KMS-11 (cell line): Measurements from ENCODE around the gene TMEM94.
"Not testable (repeated sequence)": the region's sequence is repeated elsewhere in the genome, so short reads cannot be mapped to it uniquely, and the experiment has no call there.

Experiments
- H2AFZ ChIP-seq: fragments of 200-600 bp; sonication (generic); 2 replicates; pipeline ENCODE4 v1.6.1; 2016; ENCODE audit warnings: antibody characterized with exemption, mixed run types, low read depth
- H3K27ac ChIP-seq: fragments of 200-600 bp; sonication (generic); 2 replicates; pipeline ENCODE4 v1.6.1; 2016; ENCODE audit warnings: mild to moderate bottlenecking, mixed run types
- H3K27me3 ChIP-seq: fragments of 200-600 bp; sonication (generic); 2 replicates; pipeline ENCODE4 v1.6.1; 2017; ENCODE audit warnings: mild to moderate bottlenecking, low read depth, mixed run types, moderate library complexity; ENCODE audit not compliant: insufficient read depth
- H3K36me3 ChIP-seq: fragments of 200-600 bp; sonication (generic); 2 replicates; pipeline ENCODE4 v1.6.1; 2017; ENCODE audit warnings: mild to moderate bottlenecking, mixed run types; ENCODE audit not compliant: insufficient read depth
- H3K4me1 ChIP-seq: fragments of 200-600 bp; sonication (generic); 2 replicates; pipeline ENCODE4 v1.6.1; 2016; ENCODE audit warnings: mild to moderate bottlenecking, low read depth, mixed run types; ENCODE audit not compliant: poor library complexity, severe bottlenecking
- H3K4me2 ChIP-seq: fragments of 200-600 bp; sonication (generic); 2 replicates; pipeline ENCODE4 v1.7.0; 2016; ENCODE audit warnings: mild to moderate bottlenecking, mixed run types
- H3K4me3 ChIP-seq: fragments of 200-600 bp; sonication (generic); IDR thresholded peaks from 2 replicates; pipeline ENCODE4 v1.6.1; 2017; ENCODE audit warnings: low read depth, low read length, mixed read lengths; ENCODE audit not compliant: insufficient read depth
- H3K79me2 ChIP-seq: fragments of 200-600 bp; sonication (generic); 2 replicates; pipeline ENCODE4 v1.6.1; 2016; ENCODE audit warnings: low read depth, mixed run types; ENCODE audit not compliant: insufficient read depth
- H3K9ac ChIP-seq: fragments of 200-600 bp; sonication (generic); 2 replicates; pipeline ENCODE4 v1.6.1; 2016; ENCODE audit warnings: mild to moderate bottlenecking, mixed run types
- H4K20me1 ChIP-seq: fragments of 200-600 bp; sonication (generic); 2 replicates; pipeline ENCODE4 v1.6.1; 2016; ENCODE audit warnings: mild to moderate bottlenecking, mixed run types; ENCODE audit not compliant: insufficient read depth
- CTCF ChIP-seq: fragments of 200-600 bp; sonication (generic); conservative IDR thresholded peaks from 2 replicates; pipeline ENCODE4 v1.6.1; 2017; ENCODE audit warnings: low read depth, mild to moderate bottlenecking, antibody characterized with exemption, low read length, moderate library complexity, mixed read lengths

TMEM94 gene

GRCh38 chr17:75518983-75519537 lies 62.6 kb downstream of the TMEM94 start:
- H3K36me3 ChIP-seq = no peaks in the 10 kb centered on the region
- no peak overlapping the region for H3K4me3 ChIP-seq
- no peak overlapping the region for H3K4me2 ChIP-seq
- 0 out of 2 replicates have a peak, but pooled peaks have one; percentile 8 for TF ChIP-seq CTCF
- H3K27me3 ChIP-seq = no peaks in the 10 kb centered on the region
- no peaks in the 10 kb centered on the region for H3K79me2 ChIP-seq
- no peak overlapping the region for H2AFZ ChIP-seq
- peaks cover 20% of the 10 kb centered on the region for H3K4me1 ChIP-seq
- no peak overlapping the region for H3K27ac ChIP-seq
- no peaks in the 10 kb centered on the region for H4K20me1 ChIP-seq
- H3K9ac ChIP-seq = no peak overlapping the region

DNA sequence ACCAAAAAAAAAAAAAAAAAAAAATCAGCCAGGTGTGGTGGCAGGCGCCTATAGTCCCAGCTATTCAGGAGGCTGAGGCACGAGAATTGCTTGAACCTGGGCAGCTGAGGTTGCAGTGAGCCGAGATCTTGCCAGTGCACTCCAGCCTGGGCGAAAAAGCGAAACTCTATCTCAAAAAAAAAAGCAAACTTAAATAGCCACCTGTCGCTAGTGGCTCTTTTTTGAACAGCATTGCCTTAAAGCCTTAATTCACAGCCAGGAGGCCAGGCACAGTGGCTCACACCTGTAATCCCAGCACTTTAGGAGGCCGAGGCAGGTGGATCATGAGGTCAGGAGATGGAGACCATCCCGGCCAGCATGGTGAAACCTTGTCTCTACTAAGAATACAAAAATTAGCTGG lies 64.0 kb downstream of the TMEM94 start:
- not testable (repeated sequence) for H3K4me3 ChIP-seq, H2AFZ ChIP-seq, H3K27me3 ChIP-seq, H3K9ac ChIP-seq, H3K27ac ChIP-seq, H4K20me1 ChIP-seq, H3K4me2 ChIP-seq, H3K36me3 ChIP-seq, H3K79me2 ChIP-seq
- H3K4me1 ChIP-seq = peaks cover 23% of the 10 kb centered on the region

DNA sequence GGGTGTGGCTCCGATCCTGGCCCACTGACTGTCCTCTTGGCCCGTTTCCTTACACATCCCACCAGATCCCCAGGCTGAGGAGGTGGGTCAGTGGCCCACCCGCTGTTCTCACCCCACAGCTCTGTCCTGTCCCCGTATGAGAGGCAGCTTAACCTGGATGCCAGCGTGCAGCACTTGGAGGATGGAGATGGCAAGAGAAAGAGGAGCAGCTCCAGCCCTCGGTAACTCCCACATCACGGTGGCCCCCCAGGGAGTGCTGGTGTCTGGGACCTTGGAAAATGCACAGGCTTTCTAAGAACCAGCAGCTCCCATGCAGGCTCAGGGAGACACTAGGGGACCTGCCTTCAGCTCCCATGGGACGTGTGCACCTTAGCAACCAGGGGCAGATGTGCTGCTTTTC lies 64.9 kb downstream of the TMEM94 start:
- no peaks in the 10 kb centered on the region for H4K20me1 ChIP-seq

DNA sequence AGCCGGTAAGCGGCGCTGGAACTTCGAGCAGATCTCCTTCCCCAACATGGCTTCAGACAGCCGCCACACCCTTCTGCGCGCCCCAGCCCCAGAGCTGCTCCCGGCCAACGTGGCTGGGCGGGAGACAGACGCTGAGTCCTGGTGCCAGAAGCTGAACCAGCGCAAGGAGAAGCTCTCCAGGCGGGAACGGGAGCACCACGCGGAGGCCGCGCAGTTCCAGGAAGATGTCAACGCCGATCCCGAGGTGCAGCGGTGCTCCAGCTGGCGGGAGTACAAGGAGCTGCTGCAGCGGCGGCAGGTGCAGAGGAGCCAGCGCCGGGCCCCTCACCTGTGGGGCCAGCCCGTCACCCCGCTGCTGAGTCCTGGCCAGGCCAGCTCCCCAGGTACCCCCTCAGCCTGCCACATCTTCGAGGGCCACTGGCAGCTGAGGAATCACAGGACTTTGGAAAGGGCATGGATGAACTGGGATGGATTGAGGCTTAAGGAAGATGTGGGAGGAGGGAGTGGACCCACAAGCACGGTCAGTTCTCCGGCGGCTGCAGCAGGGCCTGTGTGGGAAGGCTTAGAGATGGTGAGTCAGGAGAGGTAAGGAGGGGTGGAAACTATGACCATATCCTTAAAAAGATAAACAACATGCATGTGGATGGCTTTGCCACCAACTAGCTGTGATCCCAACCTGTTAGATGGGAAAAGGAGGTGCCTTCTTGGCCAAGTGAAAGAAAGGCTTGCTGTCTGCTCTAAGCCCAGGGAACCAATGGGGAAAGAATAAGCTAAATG lies 65.7 kb downstream of the TMEM94 start:
- H3K27me3 ChIP-seq = no peaks in the 10 kb centered on the region
- no peak for TF ChIP-seq CTCF
- no peak overlapping the region for H3K4me3 ChIP-seq
- H3K27ac ChIP-seq = no peak overlapping the region
- peaks cover 29% of the 10 kb centered on the region for H3K4me1 ChIP-seq
- H2AFZ ChIP-seq = no peak overlapping the region
- H3K36me3 ChIP-seq = no peaks in the 10 kb centered on the region
- H4K20me1 ChIP-seq = no peaks in the 10 kb centered on the region
- no peaks in the 10 kb centered on the region for H3K79me2 ChIP-seq
- no peak overlapping the region for H3K9ac ChIP-seq
- H3K4me2 ChIP-seq = no peak overlapping the region

More for the DNA sequence above, 64.9 kb downstream of the TMEM94 start:
- H3K4me2 ChIP-seq = no peak overlapping the region
- H3K4me3 ChIP-seq = no peak overlapping the region
- H3K79me2 ChIP-seq = no peaks in the 10 kb centered on the region
- no peaks in the 10 kb centered on the region for H3K36me3 ChIP-seq
- H3K4me1 ChIP-seq = peaks cover 27% of the 10 kb centered on the region
- H3K27ac ChIP-seq = no peak overlapping the region
- H2AFZ ChIP-seq = no peak overlapping the region
- no peak overlapping the region for H3K9ac ChIP-seq
- no peak for TF ChIP-seq CTCF
- no peaks in the 10 kb centered on the region for H3K27me3 ChIP-seq

DNA sequence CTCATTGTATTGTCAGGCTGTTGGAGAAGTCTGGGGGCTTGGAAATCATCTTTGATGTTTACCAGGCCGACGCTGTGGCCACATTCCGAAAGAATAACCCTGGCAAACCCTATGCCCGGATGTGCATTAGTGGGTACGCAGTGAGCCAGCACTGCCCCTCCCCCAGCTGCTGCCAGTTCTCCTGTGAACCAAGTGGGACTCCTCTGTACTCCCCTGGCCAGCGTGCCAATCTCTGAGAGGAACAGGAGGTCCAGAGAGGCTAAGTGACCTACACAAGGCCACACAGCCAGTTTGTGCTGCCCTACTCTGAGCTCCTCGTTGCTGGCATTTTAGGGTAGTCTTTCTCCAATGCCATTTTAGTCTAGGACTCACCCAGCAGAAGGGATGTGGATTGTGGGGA lies 67.2 kb downstream of the TMEM94 start:
- Histone ChIP-seq H3K4me1 (peaks cover 14% of the 10 kb centered on the region), H4K20me1 (no peaks in the 10 kb centered on the region), H3K36me3 (no peaks in the 10 kb centered on the region), H3K4me2 (no peak overlapping the region; the same call in 1 of the 2 replicates), H3K27ac (no peak overlapping the region), H3K79me2 (no peaks in the 10 kb centered on the region), H3K4me3 (no peak overlapping the region), H2AFZ (no peak overlapping the region), H3K9ac (no peak overlapping the region), H3K27me3 (no peaks in the 10 kb centered on the region)
- TF ChIP-seq CTCF = no peak
